ENCODE measurements around the gene STXBP1.

STXBP1 gene

DNA sequence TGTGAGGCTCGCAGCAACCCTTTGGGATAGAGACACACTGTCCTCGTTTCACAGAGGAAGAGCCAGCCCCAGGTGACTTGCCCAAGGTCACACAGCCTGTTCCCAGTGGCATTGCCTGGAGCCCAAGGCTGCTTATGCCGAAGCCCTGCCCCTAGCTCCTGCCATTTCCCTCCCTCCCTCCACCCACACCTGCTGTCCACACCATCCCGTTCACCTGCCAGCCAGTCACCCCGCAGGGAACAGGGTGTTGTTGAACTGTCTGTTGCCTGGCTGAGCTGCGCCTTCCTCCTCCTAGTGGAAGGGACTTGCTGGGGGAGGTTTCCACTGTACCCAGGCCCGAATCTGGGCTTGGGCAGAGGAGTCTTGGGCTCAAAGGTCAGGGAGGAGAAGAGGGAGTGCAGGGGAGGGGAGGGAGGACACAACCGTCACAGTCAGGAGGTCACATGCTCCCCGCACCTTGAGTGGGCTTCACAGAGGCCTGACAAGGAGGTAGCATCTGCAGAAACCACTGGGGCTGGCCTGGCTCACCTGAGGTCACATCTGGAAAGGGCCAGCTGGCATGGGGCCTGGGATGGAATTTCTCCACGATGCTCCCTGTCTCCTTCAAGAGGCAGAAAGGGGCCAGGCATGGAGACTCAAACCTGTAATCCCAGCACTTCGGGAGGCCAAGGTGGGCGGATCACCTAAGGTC lies 110.1 kb downstream of the STXBP1 start:
- DNase-seq (ENCODE audit: extremely low read depth, low read depth), result no peak
- TF ChIP-seq CTCF (IDR thresholded peaks at IDR 0.05; ENCODE audit: low read depth, low read length), result no peak

GRCh38 chr9:127723013-127723412 lies 110.9 kb downstream of the STXBP1 start:
- no peak for TF ChIP-seq CTCF (IDR thresholded peaks at IDR 0.05; ENCODE audit: low read depth, low read length)
- no peak for DNase-seq (ENCODE audit: extremely low read depth, low read depth)

GRCh38 chr9:127723444-127723843 lies 111.4 kb downstream of the STXBP1 start:
- peak; percentile 57 for DNase-seq (ENCODE audit: extremely low read depth, low read depth)
- TF ChIP-seq CTCF (IDR thresholded peaks at IDR 0.05; ENCODE audit: low read depth, low read length), result peak; percentile 20

GRCh38 chr9:127724012-127724411 lies 111.9 kb downstream of the STXBP1 start:
- no peak for TF ChIP-seq CTCF (IDR thresholded peaks at IDR 0.05; ENCODE audit: low read depth, low read length)
- no peak for DNase-seq (ENCODE audit: extremely low read depth, low read depth)

GRCh38 chr9:127726871-127727270 lies 114.8 kb downstream of the STXBP1 start:
- no peak for TF ChIP-seq CTCF (IDR thresholded peaks at IDR 0.05; ENCODE audit: low read depth, low read length)
- DNase-seq (ENCODE audit: extremely low read depth, low read depth), result no peak

DNA sequence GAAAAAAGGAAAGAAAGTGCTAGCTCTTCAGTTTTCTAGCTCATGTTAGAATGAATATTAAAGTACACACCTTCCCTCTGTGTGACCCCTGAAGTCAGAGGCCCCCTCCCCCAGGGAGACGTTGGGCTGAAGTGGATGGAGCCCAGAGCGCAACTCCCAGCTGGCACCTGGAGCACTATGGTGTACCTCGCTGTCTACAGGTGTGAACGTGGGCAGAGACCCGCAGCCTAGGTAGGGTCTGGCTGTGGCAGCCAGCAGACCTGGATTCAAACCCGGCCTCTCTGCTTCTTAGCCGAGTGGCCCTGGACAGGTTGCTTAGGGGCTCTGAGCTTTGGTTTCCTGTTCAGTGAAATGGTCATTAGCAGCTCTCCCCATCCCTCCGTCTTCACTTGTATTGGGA lies 116.7 kb downstream of the STXBP1 start:
- no peak for TF ChIP-seq CTCF (IDR thresholded peaks at IDR 0.05; ENCODE audit: low read depth, low read length)
- DNase-seq (ENCODE audit: extremely low read depth, low read depth), result no peak

DNA sequence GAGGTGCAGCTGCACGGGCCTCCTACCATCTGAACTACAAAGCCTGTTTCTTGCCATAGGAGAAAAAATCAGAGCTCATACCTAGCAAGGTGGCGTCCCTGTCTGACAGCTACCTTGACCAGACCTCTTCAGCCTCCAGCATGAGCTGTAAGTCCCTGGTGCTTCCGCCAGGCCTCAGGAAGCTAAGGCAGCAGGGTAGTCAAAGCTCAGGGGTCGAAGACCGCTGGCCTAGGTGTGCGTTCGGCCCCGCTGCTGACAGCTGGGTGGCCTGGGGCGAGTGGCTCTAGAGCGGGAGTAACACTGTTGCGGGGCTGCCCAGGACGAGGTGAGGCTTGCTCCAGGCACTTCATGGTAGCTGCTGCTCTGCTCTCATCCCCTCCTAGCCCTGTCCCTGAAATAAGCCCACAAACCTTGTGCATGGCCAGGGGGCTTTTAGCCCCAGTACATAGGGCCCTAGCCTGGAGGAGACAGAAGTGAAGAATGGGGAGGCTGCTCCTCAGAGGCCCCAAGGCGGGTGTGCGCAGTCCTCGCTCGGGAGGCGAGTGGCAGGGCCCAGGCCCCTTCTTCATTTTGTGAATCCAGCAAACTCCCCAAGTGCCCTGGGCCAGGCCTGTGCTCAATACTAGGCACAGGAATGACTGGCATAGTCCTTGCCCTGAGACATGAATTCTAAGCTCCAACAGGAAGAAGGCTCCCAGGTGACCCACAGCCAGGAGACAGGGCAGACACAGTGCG lies 117.6 kb downstream of the STXBP1 start:
- no peak for TF ChIP-seq CTCF (IDR thresholded peaks at IDR 0.05; ENCODE audit: low read depth, low read length)
- DNase-seq (ENCODE audit: extremely low read depth, low read depth), result no peak
